ENCODE measurements around the gene HOXB5. TPM values are rescaled to one million over a fixed set of nuclear protein-coding genes. Genes with fewer than 3 reads are reported as not detected.

HOXB5 gene
- total and polyA plus RNA-seq, 9 donors: 0.04 to 2.8 (median 0.49) TPM; not detected in 1

DNA sequence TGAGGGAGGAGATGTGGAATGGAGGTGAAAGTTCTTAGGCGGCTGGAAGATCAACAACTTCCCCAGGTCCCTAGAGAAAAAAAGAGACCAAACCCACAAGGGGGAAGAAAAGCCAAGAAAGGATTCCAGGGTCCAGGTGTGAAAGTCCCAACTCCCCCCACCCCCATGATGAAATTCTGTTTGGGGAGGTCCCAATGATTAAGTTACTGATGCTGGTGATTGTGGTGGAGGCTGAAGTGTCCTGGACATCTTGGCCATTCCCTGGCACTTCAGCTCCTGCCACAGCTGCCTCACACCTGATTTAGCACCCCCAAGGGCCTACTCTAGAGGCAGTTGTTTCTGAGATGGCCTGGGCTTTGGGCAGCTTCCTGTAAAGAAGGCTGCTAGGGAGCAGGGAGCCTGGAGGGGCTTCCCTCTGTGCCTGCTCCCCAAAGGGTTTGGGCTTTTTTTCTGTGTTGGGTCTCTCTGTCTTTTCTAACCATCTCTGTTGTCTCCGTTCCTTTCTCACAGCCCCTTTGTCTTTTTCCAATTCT, 28.5 kb downstream of the HOXB5 start:
- no peaks in the 10 kb centered on the region for H3K4me1 ChIP-seq (ENCODE audit: insufficient read depth)
- intact Hi-C loops (cut with DNase I): no loop called here
- 40 to 58% (median 57%) methylated on average over 2 of the region's 2 CpGs for whole genome bisulfite sequencing, 3 donors

DNA sequence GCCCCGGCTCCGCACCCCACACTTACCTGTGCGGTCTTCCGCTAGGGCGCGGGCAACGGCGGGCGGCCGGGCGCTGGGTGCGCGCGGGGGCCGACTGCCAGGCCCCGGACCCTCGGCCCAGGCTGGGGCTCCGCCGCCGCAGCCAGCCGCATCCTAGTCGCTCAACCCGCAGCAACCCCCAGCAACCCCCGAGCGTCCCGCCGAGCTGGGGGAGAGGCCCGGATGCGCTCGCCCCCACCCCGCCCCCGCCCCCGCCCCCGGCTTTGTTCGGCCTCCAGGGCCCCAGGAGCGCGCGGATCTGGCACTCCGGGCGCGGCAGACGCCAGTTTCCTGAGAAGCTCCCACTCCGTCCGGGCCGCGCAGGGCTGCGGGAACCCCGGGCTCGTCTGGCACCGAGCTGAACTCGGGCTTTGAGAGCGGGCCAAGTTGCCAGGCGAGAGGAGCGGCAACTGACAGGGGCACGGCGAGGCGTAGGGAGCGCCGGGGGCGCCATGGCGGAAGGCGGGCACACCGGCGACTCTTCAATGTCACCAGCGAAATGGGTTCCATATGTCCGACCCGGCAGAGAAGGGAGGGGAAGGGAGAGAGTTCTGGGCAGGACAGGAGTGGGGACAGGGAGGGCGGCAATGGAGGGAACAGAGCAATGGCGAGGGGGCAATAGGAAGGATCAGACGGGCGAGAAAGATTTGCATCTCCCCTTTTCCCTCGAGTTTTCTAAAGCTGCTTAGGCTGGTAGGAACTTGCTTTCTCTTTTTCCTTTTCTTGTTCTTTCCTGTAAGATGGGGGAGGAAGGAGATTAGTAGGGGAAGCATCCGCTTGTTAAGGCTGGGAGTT, 29.2 kb downstream of the HOXB5 start:
- Histone ChIP-seq H3K27me3 (no peaks in the 10 kb centered on the region), H3K9me3 (no peaks in the 10 kb centered on the region), H3K4me3 (peak overlapping the region; percentile 32), H3K36me3 (no peaks in the 10 kb centered on the region), H3K4me1 (ENCODE audit: insufficient read depth) (no peaks in the 10 kb centered on the region), H3K27ac (no peak overlapping the region)
- TF ChIP-seq EP300 (IDR thresholded peaks at IDR 0.05): no peak
- TF ChIP-seq, protein P1, sequence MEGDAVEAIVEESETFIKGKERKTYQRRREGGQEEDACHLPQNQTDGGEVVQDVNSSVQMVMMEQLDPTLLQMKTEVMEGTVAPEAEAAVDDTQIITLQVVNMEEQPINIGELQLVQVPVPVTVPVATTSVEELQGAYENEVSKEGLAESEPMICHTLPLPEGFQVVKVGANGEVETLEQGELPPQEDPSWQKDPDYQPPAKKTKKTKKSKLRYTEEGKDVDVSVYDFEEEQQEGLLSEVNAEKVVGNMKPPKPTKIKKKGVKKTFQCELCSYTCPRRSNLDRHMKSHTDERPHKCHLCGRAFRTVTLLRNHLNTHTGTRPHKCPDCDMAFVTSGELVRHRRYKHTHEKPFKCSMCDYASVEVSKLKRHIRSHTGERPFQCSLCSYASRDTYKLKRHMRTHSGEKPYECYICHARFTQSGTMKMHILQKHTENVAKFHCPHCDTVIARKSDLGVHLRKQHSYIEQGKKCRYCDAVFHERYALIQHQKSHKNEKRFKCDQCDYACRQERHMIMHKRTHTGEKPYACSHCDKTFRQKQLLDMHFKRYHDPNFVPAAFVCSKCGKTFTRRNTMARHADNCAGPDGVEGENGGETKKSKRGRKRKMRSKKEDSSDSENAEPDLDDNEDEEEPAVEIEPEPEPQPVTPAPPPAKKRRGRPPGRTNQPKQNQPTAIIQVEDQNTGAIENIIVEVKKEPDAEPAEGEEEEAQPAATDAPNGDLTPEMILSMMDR (IDR thresholded peaks at IDR 0.05): no peak
- WGBS, 3 donors: 4 to 8% (median 5%) methylated on average over 23 to 73 of the region's 73 CpGs
- intact Hi-C loops (cut with DNase I): no loop called here
- DNase-seq: no peak

More for the DNA sequence above, 28.5 kb downstream of the HOXB5 start:
- Histone ChIP-seq H3K36me3 (no peaks in the 10 kb centered on the region), H3K27ac (no peak overlapping the region), H3K27me3 (no peaks in the 10 kb centered on the region), H3K4me3 (no peak overlapping the region), H3K9me3 (no peaks in the 10 kb centered on the region)
- DNase-seq: no peak
- no peak for TF ChIP-seq POLR2A (IDR thresholded peaks at IDR 0.05)
- TF ChIP-seq, protein P1 (IDR thresholded peaks at IDR 0.05): no peak
- no peak for TF ChIP-seq EP300 (IDR thresholded peaks at IDR 0.05)

DNA sequence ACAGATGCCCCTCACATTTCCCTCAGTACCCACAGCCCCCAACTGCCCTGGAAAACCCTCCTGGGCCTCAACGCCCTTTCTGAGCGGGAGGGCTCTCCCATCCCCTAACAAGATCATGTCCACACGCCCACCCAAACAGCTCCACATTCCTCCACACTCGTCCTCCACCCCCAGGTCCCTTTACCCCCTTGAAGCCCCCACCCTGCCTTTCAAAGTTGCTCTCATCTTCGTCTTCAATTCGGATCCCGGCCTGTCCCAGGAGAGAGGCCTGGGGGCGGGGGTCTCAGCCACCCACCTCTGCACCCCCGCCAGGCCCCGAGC, 29.8 kb downstream of the HOXB5 start:
- H3K27me3 ChIP-seq: no peaks in the 10 kb centered on the region
- H3K27ac ChIP-seq: no peak overlapping the region
- no peak for DNase-seq
- no peaks in the 10 kb centered on the region for H3K9me3 ChIP-seq
- peak overlapping the region; percentile 32 for H3K4me3 ChIP-seq
- H3K36me3 ChIP-seq: no peaks in the 10 kb centered on the region
- H3K4me1 ChIP-seq (ENCODE audit: insufficient read depth): no peaks in the 10 kb centered on the region
- 11 to 28% (median 12%) methylated on average over 10 of the region's 10 CpGs for WGBS, 3 donors
- TF ChIP-seq, protein P1 (IDR thresholded peaks at IDR 0.05): no peak
- TF ChIP-seq EP300 (IDR thresholded peaks at IDR 0.05): no peak
- TF ChIP-seq POLR2A (IDR thresholded peaks at IDR 0.05): no peak
- intact Hi-C loops (cut with DNase I): no loop called here

DNA sequence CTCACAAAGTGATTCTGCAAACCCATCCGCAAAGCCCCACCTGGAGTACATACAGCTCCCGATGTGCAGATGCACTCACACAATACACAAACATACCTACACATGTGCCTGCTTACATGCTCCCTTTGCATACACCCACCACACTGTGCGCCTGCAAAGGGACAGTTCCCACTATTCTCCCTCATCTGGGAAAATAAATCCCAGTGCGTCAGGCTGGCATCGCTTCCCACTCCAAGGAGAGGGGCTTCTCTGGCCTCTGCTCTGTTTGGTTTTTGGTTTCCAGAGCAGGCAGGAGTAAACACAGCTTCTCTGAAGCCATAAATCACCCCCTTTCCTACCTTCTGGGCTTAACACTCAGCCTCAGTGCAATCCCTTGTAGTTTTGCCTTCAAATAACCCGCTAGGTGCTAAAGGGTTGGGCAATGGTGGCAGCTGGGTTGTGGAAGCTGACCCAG, 30.2 kb downstream of the HOXB5 start:
- TF ChIP-seq, protein P1 (IDR thresholded peaks at IDR 0.05): no peak
- Histone ChIP-seq H3K27ac (no peak overlapping the region), H3K4me1 (ENCODE audit: insufficient read depth) (no peaks in the 10 kb centered on the region), H3K9me3 (no peaks in the 10 kb centered on the region), H3K36me3 (no peaks in the 10 kb centered on the region), H3K4me3 (no peak overlapping the region), H3K27me3 (no peaks in the 10 kb centered on the region)
- intact Hi-C loops (cut with DNase I): no loop called here
- no peak for DNase-seq
- WGBS, 3 donors: 28 to 68% (median 41%) methylated on average over 6 of the region's 6 CpGs

All from ovary (tissue), 9 donors.